ENCODE measurements around the gene BICD2.

- TF ChIP-seq, protein P1, sequence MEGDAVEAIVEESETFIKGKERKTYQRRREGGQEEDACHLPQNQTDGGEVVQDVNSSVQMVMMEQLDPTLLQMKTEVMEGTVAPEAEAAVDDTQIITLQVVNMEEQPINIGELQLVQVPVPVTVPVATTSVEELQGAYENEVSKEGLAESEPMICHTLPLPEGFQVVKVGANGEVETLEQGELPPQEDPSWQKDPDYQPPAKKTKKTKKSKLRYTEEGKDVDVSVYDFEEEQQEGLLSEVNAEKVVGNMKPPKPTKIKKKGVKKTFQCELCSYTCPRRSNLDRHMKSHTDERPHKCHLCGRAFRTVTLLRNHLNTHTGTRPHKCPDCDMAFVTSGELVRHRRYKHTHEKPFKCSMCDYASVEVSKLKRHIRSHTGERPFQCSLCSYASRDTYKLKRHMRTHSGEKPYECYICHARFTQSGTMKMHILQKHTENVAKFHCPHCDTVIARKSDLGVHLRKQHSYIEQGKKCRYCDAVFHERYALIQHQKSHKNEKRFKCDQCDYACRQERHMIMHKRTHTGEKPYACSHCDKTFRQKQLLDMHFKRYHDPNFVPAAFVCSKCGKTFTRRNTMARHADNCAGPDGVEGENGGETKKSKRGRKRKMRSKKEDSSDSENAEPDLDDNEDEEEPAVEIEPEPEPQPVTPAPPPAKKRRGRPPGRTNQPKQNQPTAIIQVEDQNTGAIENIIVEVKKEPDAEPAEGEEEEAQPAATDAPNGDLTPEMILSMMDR (IDR thresholded peaks at IDR 0.05), result no peak
- TF ChIP-seq POLR2A (IDR thresholded peaks at IDR 0.05) (no peak), EP300 (IDR thresholded peaks at IDR 0.05) (no peak), POLR2AphosphoS5 (IDR thresholded peaks at IDR 0.05) (no peak)
These were observed 49.7 kb downstream of the BICD2 start for GRCh38 chr9:92714787-92715487.
